GM18861 (cell line): Measurements from ENCODE around the gene CPE.
"Not testable (repeated sequence)": the region's sequence is repeated elsewhere in the genome, so short reads cannot be mapped to it uniquely, and the experiment has no call there.

Experiments used
- ATAC-seq: cut with Tn5 transposase; IDR thresholded peaks from one replicate; pipeline ENCODE4 v1.9.1; 2021; ENCODE audit not compliant: unreplicated experiment

CPE gene

DNA sequence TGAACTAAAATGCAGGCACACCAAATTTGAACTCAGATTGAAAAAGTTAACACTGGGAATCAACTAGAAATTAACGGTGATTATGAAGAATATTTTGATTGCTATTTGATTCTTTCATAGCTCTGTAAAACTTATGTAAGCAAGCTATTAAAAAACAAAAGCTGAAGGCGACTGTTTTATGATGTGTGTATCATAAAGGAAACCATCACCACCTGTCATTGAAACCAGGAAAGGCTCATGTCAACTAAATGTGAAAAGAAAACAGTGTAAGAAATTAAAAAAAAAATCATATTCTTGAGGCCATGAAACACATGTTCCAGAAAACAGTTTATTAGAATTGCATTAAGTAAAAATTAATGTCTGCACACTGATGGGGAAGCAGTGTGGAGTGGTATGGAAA lies 24.2 kb downstream of the CPE start:
- ATAC-seq: no peak

GRCh38 chr4:165403637-165404036 lies 24.8 kb downstream of the CPE start:
- ATAC-seq: no peak

- no peak for ATAC-seq
Measured at GRCh38 chr4:165404080-165404479, 25.3 kb downstream of the CPE start.

- ATAC-seq: no peak
Measured at GRCh38 chr4:165404696-165405095, 25.9 kb downstream of the CPE start.

- ATAC-seq: no peak
Measured at GRCh38 chr4:165410214-165410613, 31.4 kb downstream of the CPE start.

GRCh38 chr4:165415910-165416309 lies 37.1 kb downstream of the CPE start:
- ATAC-seq: no peak

DNA sequence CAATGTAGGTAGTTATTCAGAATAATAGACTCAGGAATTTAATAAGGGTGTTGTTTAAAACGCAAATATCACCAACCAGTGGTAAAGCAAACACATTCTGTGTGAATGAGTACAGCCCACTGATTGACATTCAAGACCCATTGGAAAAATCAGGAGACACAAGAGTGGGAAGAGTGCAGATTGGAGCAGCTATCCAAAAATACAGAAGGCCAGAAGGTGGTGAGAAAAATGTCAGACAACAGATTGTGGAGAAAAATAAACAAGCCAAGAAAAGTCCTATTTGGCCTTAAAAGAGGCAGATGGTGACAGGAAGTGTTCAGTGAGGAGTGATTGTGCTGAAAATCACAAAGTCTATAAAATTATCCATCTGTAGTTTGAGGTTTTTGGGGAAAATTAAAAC lies 39.3 kb downstream of the CPE start:
- ATAC-seq: no peak

GRCh38 chr4:165425629-165426028 lies 46.8 kb downstream of the CPE start:
- no peak for ATAC-seq

GRCh38 chr4:165426331-165426730 lies 47.5 kb downstream of the CPE start:
- ATAC-seq: no peak

DNA sequence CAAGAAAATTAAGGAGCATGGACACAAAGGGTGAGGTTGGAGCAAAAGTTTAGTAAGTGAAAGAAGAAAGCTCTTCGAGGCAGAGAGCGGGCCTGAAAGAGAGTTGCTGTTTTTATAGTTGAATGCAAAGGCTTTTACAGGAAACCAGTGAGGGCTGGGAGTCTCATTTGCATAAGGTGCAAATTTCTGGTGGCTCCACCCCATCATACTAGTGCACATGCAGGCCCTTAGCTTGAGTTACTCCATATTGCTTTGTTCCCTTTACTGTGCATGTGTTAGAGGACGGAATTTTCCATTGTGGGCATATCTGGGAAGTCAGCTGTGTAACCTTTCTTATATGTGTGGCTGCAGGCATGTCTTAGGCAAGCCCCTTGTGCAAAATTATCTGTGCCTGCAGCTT lies 48.0 kb downstream of the CPE start:
- no peak for ATAC-seq

DNA sequence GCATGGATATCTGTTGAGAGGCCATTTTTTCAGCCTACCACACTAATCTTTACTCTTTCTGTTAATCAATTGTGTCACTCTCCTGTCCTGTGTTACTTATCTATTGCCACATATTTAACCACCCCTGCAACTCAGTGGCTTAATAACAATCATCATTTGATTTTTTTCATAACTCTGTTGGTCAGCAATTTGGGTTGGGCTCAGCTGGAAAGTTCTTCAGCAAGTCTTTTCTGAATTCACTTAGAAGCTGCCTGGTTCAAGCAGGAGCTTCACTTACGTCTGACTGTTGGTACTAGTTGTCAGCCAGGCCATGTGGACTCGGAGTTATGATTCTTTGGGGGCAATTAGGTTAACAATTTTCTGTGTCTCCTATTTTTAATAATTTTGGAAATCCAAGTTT lies 50.1 kb downstream of the CPE start:
- no peak for ATAC-seq

- no peak for ATAC-seq
Measured at GRCh38 chr4:165433529-165433928, 54.7 kb downstream of the CPE start.

GRCh38 chr4:165437691-165438090 lies 58.9 kb downstream of the CPE start:
- no peak for ATAC-seq

DNA sequence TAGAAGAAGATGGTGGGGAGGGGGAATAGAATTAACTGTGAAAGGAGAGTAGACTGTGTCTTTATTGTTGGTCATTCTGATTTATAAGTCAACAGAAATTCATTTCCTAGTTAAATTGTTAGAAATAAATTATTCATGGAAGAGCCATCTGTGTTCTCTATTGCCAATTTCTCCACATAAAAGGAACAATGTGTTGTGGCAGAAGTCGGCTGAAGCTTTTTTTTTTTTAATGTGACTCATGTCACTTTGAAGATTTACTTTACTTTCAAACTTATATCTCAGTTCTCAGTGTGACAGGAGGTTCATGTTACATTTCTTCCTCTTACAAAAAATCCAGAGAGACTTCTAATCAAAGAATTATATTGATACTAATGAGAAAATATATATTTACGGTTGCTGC lies 60.5 kb downstream of the CPE start:
- ATAC-seq: no peak

GRCh38 chr4:165439981-165440380 lies 61.2 kb downstream of the CPE start:
- no peak for ATAC-seq

GRCh38 chr4:165440415-165441158 lies 61.8 kb downstream of the CPE start:
- ATAC-seq: no peak

GRCh38 chr4:165443276-165443675 lies 64.5 kb downstream of the CPE start:
- ATAC-seq: no peak

DNA sequence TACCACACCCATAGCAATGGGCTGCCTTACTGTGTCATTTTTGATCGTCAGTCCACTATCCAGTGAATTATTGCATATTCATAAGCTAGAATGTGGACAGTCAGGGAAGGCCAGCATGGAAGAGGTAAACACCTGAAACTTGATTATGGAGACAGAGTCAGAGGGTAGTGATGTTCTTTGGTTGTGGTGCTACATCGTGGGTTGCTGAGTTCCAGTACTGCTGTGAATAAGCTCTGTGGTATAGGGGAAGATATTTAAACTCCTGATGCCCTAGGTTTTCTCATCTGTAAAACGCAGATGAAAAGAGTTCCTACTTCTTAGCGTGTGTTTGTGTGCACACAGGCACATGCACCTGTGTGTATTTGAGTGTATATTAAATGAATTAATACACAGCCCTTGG lies 69.9 kb downstream of the CPE start:
- no peak for ATAC-seq

DNA sequence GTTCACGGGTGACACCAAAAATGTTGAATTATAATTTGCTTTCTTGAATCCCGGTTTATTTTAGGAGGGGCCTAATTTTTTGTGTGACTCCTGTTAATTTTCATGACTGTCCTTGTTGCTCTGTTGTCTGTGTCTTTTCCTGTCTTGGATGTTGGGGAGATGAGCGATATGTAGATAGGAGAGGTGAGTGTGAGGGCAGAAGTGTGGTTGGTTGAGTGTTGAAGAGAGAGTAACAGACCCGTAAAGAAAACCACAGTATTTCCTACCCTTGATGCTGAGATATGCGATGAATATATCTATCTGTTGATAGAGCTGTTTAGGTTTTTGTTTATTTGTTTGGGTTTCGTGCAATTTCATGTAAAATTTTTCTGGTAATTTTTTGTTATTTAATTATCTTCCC lies 70.5 kb downstream of the CPE start:
- ATAC-seq: no peak

DNA sequence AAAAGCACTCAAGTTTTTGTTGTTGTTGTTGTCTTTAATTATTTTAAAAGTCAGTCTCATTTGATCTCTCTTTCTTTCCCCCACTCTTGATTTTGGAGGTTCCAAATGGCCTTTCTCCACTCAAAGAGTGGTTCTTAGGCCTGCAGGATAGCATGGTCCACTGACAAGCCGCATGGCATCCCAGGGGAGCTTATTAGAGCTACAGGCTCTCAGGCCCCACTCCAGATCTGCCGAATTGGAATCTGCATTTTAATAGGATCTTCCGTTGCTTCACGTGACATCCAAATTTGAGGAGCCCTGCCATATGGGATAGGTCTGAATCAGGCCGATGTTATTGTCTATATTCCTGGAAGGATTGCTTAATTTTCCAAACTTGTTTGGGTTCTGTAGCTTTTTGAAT lies 72.1 kb downstream of the CPE start:
- ATAC-seq: no peak

DNA sequence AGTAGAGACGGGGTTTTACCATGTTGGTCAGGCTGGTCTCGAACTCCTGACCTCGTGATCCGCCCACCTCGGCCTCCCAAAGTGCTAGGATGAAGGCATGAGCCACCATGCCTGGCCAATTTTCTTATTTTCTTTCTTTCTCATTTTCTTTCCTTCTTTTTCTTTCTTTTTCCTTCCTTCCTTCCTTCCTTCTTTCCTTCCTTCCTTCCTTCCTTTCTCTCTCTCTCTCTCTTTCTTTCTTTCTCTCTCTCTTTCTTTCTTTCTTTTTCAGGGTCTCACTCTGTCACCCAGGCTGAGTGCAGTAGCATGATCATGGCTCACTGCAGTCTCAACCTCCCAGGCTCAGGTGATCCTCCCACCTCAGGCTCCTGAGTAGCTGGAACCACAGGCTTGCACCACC lies 74.3 kb downstream of the CPE start:
- ATAC-seq: not testable (repeated sequence)

DNA sequence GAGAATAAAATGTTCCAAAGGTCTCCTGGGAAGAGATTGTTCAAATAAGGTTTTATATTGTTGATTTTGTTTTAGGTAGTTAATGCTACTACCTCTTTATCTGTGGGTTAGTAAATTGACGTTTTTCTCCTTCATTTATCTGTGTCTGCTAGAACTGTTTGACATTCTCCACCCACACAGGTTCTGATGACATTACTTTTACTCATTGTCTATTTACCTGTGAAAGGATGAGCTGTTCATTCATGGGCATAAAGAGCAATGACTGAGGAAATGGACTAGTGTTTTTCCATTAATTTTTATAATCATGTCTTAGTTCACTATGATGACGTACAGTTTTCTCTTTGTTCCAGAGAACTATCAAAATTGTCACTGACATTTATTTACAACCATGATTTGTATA lies 75.6 kb downstream of the CPE start:
- no peak for ATAC-seq

GRCh38 chr4:165457793-165458192 lies 79.0 kb downstream of the CPE start:
- ATAC-seq: no peak
